ENCODE data around the gene FZD4.

Gene FZD4

GRCh38 chr11:86905252-86905651, 49.9 kb downstream of the FZD4 start:
- no peak for DNase-seq

GRCh38 chr11:86904001-86904400, 51.2 kb downstream of the FZD4 start:
- no peak for DNase-seq

- no peak for DNase-seq
Observed at GRCh38 chr11:86902345-86902744, 52.9 kb downstream of the FZD4 start.

- DNase-seq = no peak
Observed at GRCh38 chr11:86901599-86901998, 53.6 kb downstream of the FZD4 start.

GRCh38 chr11:86900162-86900561, 55.0 kb downstream of the FZD4 start:
- DNase-seq = no peak

- no peak for DNase-seq
Observed at GRCh38 chr11:86898689-86899088, 56.5 kb downstream of the FZD4 start.

- DNase-seq = no peak
Observed at GRCh38 chr11:86896441-86896841, 58.8 kb downstream of the FZD4 start.
